ENCODE results near the gene DPYD.

The DPYD gene

GRCh38 chr1:97091679-97092078 lies 829.2 kb downstream of the DPYD start:
- H3K4me1 ChIP-seq (ENCODE audit: insufficient read depth, insufficient read length): no peaks in the 10 kb centered on the region
- no peak overlapping the region for H3K4me3 ChIP-seq (ENCODE audit: insufficient read length, low read depth)
- H3K27me3 ChIP-seq (ENCODE audit: insufficient read depth, insufficient read length): no peaks in the 10 kb centered on the region
- TF ChIP-seq SUZ12 (IDR thresholded peaks at IDR 0.05; ENCODE audit: extremely low read depth, insufficient read depth, insufficient read length) (no peak), YY1 (IDR thresholded peaks at IDR 0.05; ENCODE audit: insufficient read depth, insufficient read length) (no peak), ZNF274 (IDR thresholded peaks at IDR 0.05; ENCODE audit: low read depth, low read length) (no peak)
- DNase-seq (ENCODE audit: low read depth, low spot score): no peak
- H3K36me3 ChIP-seq (ENCODE audit: insufficient read depth, insufficient read length, low read length): no peaks in the 10 kb centered on the region
- H3K9me3 ChIP-seq (ENCODE audit: insufficient read depth, low read length): no peaks in the 10 kb centered on the region
- no peak overlapping the region for H3K9ac ChIP-seq (ENCODE audit: insufficient read length, low read depth)

- H3K36me3 ChIP-seq (ENCODE audit: insufficient read depth, insufficient read length, low read length): no peaks in the 10 kb centered on the region
- no peaks in the 10 kb centered on the region for H3K9me3 ChIP-seq (ENCODE audit: insufficient read depth, low read length)
Measured at GRCh38 chr1:97091263-97091662, 829.6 kb downstream of the DPYD start.

DNA sequence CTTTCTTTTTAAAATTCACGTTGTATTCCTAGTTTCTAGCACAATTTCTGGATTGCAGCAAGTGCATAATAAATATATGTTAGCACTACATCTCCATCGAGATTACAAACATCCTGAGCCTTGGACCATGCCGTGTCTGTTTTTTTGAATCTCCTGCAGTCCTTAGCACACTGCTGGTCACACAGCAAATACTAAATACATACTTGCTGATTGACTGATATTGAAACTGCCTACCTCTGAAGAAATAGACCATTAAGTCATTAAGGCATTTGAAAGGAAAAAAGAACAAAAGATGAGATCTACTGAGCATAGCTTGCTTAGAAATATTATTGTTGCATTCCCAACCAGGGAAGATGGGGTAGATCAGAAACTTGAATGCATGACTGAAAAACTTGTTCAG lies 830.1 kb downstream of the DPYD start:
- Histone ChIP-seq H3K4me3 (ENCODE audit: insufficient read length, low read depth) (no peak overlapping the region), H3K4me1 (ENCODE audit: insufficient read depth, insufficient read length) (no peaks in the 10 kb centered on the region), H3K9me3 (ENCODE audit: insufficient read depth, low read length) (no peaks in the 10 kb centered on the region), H3K27me3 (ENCODE audit: insufficient read depth, insufficient read length) (no peaks in the 10 kb centered on the region), H3K9ac (ENCODE audit: insufficient read length, low read depth) (no peak overlapping the region), H3K36me3 (ENCODE audit: insufficient read depth, insufficient read length, low read length) (no peaks in the 10 kb centered on the region)
- TF ChIP-seq SUZ12 (IDR thresholded peaks at IDR 0.05; ENCODE audit: extremely low read depth, insufficient read depth, insufficient read length) (no peak), YY1 (IDR thresholded peaks at IDR 0.05; ENCODE audit: insufficient read depth, insufficient read length) (no peak), ZNF274 (IDR thresholded peaks at IDR 0.05; ENCODE audit: low read depth, low read length) (no peak)
- no peak for DNase-seq (ENCODE audit: low read depth, low spot score)

More at GRCh38 chr1:97091263-97091662, 829.6 kb downstream of the DPYD start:
- Histone ChIP-seq H3K27me3 (ENCODE audit: insufficient read depth, insufficient read length) (no peaks in the 10 kb centered on the region), H3K4me1 (ENCODE audit: insufficient read depth, insufficient read length) (no peaks in the 10 kb centered on the region), H3K4me3 (ENCODE audit: insufficient read length, low read depth) (no peak overlapping the region), H3K9ac (ENCODE audit: insufficient read length, low read depth) (no peak overlapping the region)
- no peak for DNase-seq (ENCODE audit: low read depth, low spot score)
- TF ChIP-seq ZNF274 (IDR thresholded peaks at IDR 0.05; ENCODE audit: low read depth, low read length): no peak
- no peak for TF ChIP-seq SUZ12 (IDR thresholded peaks at IDR 0.05; ENCODE audit: extremely low read depth, insufficient read depth, insufficient read length)
- no peak for TF ChIP-seq YY1 (IDR thresholded peaks at IDR 0.05; ENCODE audit: insufficient read depth, insufficient read length)

- TF ChIP-seq ZNF274 (IDR thresholded peaks at IDR 0.05; ENCODE audit: low read depth, low read length) (no peak), SUZ12 (IDR thresholded peaks at IDR 0.05; ENCODE audit: extremely low read depth, insufficient read depth, insufficient read length) (no peak), YY1 (IDR thresholded peaks at IDR 0.05; ENCODE audit: insufficient read depth, insufficient read length) (no peak)
Measured at GRCh38 chr1:97089173-97089572, 831.7 kb downstream of the DPYD start.

GRCh38 chr1:97088391-97088790 lies 832.4 kb downstream of the DPYD start:
- TF ChIP-seq SUZ12 (IDR thresholded peaks at IDR 0.05; ENCODE audit: extremely low read depth, insufficient read depth, insufficient read length) (no peak), ZNF274 (IDR thresholded peaks at IDR 0.05; ENCODE audit: low read depth, low read length) (no peak), YY1 (IDR thresholded peaks at IDR 0.05; ENCODE audit: insufficient read depth, insufficient read length) (no peak)
- DNase-seq (ENCODE audit: low read depth, low spot score): no peak
- Histone ChIP-seq H3K4me3 (ENCODE audit: insufficient read length, low read depth) (no peak overlapping the region), H3K9ac (ENCODE audit: insufficient read length, low read depth) (no peak overlapping the region), H3K36me3 (ENCODE audit: insufficient read depth, insufficient read length, low read length) (no peaks in the 10 kb centered on the region), H3K9me3 (ENCODE audit: insufficient read depth, low read length) (no peaks in the 10 kb centered on the region), H3K4me1 (ENCODE audit: insufficient read depth, insufficient read length) (no peaks in the 10 kb centered on the region), H3K27me3 (ENCODE audit: insufficient read depth, insufficient read length) (no peaks in the 10 kb centered on the region)

More at GRCh38 chr1:97089173-97089572, 831.7 kb downstream of the DPYD start:
- Histone ChIP-seq H3K4me1 (ENCODE audit: insufficient read depth, insufficient read length) (no peaks in the 10 kb centered on the region), H3K4me3 (ENCODE audit: insufficient read length, low read depth) (no peak overlapping the region), H3K9me3 (ENCODE audit: insufficient read depth, low read length) (no peaks in the 10 kb centered on the region), H3K27me3 (ENCODE audit: insufficient read depth, insufficient read length) (no peaks in the 10 kb centered on the region), H3K36me3 (ENCODE audit: insufficient read depth, insufficient read length, low read length) (no peaks in the 10 kb centered on the region), H3K9ac (ENCODE audit: insufficient read length, low read depth) (no peak overlapping the region)
- DNase-seq (ENCODE audit: low read depth, low spot score): no peak

DNA sequence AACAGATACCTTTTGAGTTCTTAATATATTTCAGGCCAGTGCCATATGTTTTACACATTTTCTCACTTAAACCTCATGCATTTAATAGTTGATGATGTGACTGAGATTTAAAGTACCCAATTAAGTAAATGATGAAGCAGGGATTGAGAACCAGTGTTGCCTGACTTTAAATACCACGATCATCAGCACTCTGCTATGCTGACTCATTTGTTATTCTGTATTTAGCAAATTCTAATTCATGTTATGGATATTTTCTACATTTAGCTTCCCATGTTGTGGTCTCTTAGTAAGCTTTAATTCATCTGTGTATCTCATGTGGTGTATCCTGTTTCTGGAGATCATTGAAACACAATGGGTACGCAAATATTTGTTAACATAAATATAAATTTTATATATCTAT lies 836.3 kb downstream of the DPYD start:
- Histone ChIP-seq H3K9ac (ENCODE audit: insufficient read length, low read depth) (no peak overlapping the region), H3K9me3 (ENCODE audit: insufficient read depth, low read length) (no peaks in the 10 kb centered on the region)
- no peak for TF ChIP-seq SUZ12 (IDR thresholded peaks at IDR 0.05; ENCODE audit: extremely low read depth, insufficient read depth, insufficient read length)
- TF ChIP-seq ZNF274 (IDR thresholded peaks at IDR 0.05; ENCODE audit: low read depth, low read length): no peak
- TF ChIP-seq YY1 (IDR thresholded peaks at IDR 0.05; ENCODE audit: insufficient read depth, insufficient read length): no peak

DNA sequence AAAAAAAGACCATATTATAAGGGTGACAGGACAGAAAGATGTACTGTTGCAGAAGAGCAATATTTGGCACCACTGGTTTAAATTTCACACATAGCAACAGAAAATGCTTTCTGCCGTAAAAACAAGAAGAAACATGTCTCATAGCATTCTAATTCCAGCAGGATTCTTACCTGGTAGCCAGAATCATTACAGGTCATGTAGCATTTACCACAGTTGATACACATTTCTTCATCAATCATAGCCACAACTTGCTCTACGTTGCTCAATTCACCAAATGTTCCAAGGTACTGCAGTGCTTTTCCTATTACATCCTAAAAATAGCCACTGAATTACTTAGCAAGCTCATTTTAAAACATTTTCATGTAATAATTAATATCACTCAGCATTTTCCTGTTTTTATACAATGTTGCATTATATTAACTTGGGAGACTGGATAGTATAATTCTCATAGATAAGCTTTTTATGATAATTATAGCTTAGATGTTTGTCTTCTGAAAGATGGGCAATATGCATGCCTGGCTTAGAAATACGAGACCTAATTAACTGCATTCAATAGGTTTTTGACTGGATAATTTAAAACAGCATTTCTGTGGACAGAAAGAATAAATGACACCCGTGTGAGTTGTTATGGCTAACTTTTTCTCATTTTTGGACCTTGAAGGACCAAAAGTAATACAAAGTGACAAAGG lies 838.5 kb downstream of the DPYD start:
- Histone ChIP-seq H3K36me3 (ENCODE audit: insufficient read depth, insufficient read length, low read length) (no peaks in the 10 kb centered on the region), H3K4me3 (ENCODE audit: insufficient read length, low read depth) (no peak overlapping the region), H3K4me1 (ENCODE audit: insufficient read depth, insufficient read length) (no peaks in the 10 kb centered on the region), H3K27me3 (ENCODE audit: insufficient read depth, insufficient read length) (no peaks in the 10 kb centered on the region), H3K9me3 (ENCODE audit: insufficient read depth, low read length) (no peaks in the 10 kb centered on the region), H3K9ac (ENCODE audit: insufficient read length, low read depth) (no peak overlapping the region)
- TF ChIP-seq YY1 (IDR thresholded peaks at IDR 0.05; ENCODE audit: insufficient read depth, insufficient read length) (no peak), SUZ12 (IDR thresholded peaks at IDR 0.05; ENCODE audit: extremely low read depth, insufficient read depth, insufficient read length) (no peak), ZNF274 (IDR thresholded peaks at IDR 0.05; ENCODE audit: low read depth, low read length) (no peak)
- no peak for DNase-seq (ENCODE audit: low read depth, low spot score)

More for the DNA sequence above, 836.3 kb downstream of the DPYD start:
- H3K4me1 ChIP-seq (ENCODE audit: insufficient read depth, insufficient read length): no peaks in the 10 kb centered on the region
- H3K27me3 ChIP-seq (ENCODE audit: insufficient read depth, insufficient read length): no peaks in the 10 kb centered on the region
- no peak overlapping the region for H3K4me3 ChIP-seq (ENCODE audit: insufficient read length, low read depth)
- DNase-seq (ENCODE audit: low read depth, low spot score): no peak
- no peaks in the 10 kb centered on the region for H3K36me3 ChIP-seq (ENCODE audit: insufficient read depth, insufficient read length, low read length)
